HG02938 (cell line): ENCODE results near the gene RHOT1.
"Not testable (repeated sequence)": the region's sequence is repeated elsewhere in the genome, so short reads cannot be mapped to it uniquely, and the experiment has no call there.

Source experiments
- ATAC-seq: cut with Tn5 transposase; IDR thresholded peaks from one replicate; pipeline ENCODE4 v1.9.1; 2021; ENCODE audit warnings: mild to moderate bottlenecking, moderate library complexity; ENCODE audit not compliant: unreplicated experiment

The RHOT1 gene

DNA sequence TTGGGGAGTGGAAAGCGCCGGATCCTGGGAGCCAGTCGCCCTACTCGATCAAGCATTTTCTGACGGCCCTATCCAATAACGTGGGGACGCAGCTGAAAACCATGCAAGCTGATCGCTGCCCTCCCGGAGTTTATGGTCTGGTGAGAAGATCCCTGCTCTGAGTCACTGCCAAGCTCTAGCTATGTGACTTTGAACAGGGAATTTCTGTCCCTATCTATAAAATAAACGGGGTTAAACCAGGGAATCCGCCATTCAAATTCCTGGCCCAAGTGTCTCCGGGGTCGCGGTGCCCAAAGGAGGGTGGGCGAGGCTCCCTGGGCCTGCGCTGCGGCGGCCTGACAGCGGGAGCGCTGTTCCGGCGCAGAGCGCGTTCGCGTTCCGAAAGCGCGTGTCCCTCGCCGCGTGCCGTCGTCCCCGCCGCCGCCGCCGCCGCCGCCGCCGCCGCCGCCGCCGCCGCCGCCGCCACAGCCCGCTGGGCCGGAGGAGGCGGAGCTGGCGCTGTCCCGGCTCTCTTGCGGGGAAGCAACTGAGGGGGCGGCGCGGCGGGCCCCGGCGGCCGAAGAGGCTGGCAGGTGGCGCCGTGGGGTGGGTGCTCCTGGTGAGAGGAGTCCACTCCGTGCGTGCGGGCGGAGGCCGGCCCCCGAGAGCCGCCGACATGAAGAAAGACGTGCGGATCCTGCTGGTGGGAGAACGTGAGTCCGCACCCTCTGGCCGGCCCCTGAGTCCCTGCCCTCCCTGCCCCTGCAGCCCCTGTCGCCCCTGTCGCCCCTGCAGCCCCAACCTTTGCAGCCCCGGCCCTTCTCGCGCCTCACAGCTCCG, at the start of gene RHOT1:
RHOT1 (plus strand) TSS at position 465 of the 819 bp plus-strand sequence; CDS start at position 656, 191 bp downstream.
- peak; percentile 59 for ATAC-seq

GRCh38 chr17:32099686-32100085, 42.6 kb upstream of the RHOT1 start:
- ATAC-seq: no peak

DNA sequence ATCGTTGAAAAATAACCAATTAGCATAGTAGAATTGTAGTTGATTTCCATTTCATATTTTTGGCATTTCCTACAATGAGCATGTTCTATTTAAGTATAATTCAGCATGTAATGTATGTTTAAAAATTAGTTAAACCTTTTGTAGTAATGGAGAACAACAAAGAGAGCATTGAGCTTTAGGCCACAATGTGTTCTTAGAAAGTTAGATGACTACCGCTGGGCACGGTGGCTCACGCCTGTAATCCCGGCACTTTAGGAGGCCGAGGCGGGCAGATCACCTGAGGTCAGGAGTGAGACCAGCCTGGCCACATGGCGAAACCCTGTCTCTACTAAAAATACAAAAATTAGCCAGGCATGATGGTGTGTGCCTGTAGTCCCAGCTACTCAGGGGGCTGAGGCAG, 42.0 kb upstream of the RHOT1 start:
- not testable (repeated sequence) for ATAC-seq

DNA sequence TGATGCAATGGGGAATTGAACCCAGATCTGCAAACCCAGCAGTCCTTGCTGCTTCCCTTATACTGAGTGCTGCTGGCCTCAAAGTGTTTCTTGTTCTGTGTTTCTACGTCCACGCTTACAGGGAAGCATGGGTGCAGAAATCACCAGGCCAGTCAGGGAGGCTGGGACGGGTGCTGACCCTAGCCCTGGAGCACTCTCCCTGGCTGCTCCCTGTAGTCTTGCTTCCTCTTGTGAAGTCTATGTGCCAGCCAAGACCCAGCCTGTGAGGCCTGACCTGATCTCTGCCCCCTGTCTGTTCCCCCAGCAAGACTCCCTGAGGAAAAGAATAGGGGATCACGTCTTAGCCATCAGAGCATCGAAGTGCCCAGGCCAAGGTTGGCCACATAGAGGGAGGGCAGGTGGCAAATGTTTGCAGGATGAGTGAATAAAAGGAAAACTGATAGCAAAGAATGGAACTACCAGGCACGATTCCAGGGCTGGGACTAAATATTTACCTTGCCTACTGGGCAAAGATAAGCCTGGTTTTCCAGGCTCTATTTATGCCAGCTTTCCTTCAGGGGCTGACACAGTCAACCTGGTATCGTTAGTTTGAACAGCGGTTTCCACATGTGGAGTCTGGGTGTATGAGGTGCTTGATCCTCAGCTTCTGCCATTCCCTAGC, 41.2 kb upstream of the RHOT1 start:
- ATAC-seq: no peak

DNA sequence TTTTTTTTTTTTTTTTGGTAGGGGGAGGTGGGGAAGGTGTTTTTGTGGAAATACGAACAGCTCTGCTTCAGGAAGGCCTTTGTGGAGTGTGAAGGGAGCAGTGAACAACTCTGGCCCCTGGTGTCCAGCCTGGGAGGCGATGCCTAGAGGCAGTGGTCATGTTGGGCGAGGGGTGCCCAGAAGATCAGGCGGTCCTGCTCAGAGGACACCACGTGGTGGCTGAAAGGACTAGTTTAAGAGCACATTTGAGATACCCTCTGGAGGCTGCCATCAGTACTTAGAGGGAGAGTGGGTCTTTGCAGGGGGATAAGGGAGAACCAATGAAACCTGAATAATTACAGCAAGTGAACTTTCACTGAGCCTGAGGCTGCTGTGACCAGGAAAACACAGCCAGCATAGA, 40.1 kb upstream of the RHOT1 start:
- ATAC-seq: no peak

DNA sequence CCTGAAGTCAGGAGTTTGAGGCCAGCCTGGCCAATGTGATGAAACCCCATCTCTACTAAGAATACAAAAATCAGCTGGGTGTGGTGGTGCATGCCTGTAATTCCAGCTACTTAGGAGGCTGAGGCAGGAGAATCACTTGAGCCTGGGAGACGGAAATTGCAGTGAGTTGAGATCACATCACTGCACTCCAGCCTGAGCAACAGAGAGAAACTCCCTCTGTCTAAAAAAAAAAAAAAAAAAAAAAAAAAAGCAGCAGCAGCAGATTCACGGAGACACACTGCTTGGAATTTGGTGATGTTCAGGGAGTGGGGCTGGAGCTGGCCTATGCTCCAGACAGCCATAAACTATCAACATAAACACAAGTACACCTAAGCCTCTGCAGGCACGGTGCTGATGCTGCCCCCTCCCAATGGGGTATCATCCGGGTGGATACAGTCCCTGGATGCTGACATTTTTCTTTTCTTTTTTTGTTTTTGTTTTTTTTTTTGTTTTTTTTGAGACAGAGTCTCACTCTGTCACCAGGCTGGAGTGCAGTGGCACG, 39.6 kb upstream of the RHOT1 start:
- ATAC-seq: no peak

DNA sequence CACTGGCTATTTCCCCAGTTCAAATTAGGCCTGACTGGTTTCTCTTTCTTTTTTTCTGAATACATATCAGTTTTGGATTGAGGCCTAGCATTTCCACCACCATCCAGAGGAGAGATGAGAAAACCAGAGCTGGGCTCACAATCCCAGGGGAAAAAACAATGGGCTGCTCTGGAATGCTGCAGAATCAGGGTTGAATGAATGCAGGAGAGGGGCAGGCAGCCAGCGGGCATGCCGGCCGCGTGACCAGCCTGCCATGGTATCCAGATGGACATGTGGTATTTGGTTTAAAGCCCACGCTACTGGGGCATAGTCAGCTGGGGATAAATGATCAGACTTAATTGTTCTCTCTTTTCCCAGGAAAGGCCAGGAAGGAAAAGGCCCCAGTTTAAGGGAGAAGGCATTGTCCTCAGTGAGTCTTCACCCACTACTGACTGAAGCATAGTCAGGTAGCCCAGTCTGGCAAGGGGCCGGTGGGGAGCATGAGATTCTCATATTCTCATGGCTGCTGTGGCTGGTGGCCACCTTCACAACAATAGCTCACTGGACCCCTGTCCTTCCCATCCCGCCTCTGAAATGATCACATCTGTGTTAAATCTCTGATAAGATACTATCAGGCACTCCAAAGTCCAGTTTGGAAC, 38.7 kb upstream of the RHOT1 start:
- no peak for ATAC-seq

DNA sequence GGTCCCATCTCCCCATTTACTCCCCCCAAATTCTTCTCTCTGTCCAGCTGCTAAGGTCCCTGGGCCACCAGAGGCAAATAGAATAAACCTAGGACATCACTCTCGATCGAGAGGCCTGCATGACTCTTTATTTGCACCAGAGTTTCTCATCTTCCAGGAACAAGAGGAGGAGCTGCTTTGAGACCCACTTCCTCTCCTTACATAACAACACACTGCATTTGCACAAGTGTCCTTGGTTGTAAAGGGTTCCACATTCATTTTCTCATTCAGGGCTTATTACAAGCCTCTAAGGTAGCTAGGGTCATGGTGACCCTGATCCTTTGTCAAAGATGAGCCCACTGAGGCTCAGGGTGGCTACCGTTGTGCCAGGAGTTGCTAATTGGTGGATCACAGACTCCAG, 38.1 kb upstream of the RHOT1 start:
- ATAC-seq: no peak

DNA sequence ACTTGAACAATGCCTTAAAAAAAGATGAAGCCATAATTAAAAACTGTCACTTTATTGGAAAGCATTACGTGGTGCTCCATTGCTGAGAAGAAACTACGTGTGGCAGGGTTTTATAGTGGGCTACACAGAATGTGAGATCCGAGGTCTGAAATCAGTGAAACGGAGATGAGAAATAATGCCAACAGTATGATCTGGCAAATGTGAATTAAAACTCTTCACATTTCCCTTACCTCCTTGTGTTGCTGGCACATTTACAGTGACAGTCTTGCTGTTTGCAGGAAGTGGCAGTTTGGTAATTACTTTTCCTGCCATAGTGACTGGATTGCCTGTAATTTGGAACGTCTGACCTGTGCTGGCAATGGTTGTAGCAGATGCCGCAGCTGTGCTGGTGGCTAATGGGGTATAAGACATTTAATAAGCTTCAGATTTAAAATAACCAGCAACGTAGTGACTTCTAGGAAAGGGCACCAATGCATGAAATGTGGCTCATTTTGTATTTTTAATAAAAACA, 35.8 kb upstream of the RHOT1 start:
- ATAC-seq: not testable (repeated sequence)

DNA sequence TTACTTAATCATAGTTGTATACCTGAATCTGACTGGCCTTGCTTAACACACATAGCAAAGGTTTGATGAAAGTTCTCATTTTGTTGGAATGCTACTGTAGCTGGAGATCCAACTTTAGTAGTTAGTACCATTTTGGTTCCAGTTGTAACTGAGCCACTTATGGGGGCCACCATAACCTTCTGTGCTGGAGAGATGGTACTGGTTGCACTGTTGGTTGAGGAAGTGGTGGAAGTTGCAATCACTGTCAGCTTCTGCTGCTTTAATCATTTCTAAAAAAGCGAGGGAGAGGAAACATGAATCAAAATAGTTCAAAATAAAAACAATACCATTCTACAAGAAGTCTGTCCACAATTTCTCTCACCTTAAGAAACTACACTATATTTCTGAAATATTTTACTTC, 35.1 kb upstream of the RHOT1 start:
- not testable (repeated sequence) for ATAC-seq

DNA sequence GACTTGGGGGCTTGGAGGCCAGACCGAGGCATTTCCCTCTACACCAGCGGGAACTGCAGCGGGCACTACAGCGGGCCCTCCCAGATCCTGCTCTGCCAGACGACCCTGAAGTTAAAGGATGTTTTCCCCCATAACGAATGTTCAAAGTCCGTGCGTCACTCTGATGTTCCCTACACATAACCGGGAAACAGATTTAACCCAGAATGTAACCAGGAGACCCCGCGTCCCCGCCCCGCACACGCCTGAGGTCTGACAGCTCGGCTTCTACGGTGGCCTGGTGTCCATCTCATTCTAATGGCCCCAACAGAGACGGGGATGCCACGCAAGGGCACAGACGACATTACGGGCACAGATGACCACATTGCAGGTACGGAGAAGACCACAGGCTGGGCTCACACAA, 31.7 kb upstream of the RHOT1 start:
- ATAC-seq: no peak

DNA sequence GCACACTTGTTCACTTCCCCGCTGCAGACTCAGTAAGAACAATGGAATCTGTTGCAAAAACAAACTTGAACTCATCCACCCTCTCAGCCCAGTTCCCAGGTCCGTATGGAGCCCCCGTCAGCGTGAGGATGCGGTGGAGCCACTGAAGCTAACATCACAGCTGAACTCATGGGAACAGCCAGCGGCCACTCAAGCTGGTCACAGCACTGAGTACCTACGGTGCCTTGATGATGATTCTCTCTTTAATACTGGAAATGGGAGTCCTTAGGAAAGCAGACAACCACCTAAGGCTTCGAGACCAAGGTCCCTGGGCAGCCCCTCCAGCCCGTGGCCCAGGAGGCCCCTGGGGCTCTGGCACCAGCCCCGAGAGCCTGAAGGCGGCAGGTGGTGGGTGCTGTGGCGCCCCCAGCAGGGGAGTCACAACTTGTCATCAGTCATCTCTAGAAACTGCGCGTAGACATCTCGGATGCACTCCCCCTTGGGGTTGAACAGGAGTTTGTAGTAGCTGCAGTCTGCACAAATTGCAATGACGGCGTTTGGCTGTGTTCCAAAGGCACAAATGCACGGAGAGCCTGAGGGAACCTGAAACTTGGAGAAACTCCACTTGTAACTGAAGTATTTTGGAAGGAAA, 31.0 kb upstream of the RHOT1 start:
- no peak for ATAC-seq

DNA sequence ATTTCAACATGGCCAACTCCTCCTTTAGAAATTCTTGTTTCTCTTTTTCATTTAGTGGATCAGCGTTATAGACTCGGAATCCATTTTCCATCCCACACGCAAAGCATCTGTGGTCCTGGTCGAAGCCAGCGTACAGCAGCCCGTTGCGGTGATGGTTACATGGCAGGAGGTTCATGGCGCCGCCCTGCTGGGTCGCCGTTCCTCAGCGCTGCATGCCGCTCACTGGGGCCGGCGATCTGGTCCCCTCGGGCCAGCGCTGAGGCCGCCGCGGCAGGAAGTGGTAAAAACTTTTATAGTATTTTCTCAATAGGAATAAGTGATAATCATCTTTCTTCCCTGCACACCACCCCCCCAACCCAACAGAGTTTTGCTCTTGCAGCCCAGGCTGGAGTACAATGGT, 29.9 kb upstream of the RHOT1 start:
- no peak for ATAC-seq

GRCh38 chr17:32114536-32114935, 27.8 kb upstream of the RHOT1 start:
- ATAC-seq: no peak

DNA sequence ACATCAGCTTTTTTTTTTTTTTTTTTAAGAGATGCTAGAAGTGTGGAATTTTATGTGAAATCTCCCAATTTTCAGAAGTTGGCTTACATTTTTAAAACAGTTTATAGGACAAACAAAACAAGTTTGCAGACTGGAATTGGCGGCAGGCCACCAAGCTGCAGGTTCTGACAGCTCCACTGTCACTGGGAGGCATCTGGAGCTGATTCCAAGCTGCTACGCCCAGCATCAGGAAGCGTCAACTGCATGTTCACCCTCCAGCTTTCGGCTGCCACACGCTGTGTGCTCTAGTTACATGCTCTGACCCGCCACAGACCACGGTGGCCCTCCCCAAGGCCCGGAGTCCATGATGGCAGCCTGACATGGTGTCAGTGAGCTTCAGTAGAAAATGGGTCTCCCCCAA, 26.8 kb upstream of the RHOT1 start:
- ATAC-seq: not testable (repeated sequence)

DNA sequence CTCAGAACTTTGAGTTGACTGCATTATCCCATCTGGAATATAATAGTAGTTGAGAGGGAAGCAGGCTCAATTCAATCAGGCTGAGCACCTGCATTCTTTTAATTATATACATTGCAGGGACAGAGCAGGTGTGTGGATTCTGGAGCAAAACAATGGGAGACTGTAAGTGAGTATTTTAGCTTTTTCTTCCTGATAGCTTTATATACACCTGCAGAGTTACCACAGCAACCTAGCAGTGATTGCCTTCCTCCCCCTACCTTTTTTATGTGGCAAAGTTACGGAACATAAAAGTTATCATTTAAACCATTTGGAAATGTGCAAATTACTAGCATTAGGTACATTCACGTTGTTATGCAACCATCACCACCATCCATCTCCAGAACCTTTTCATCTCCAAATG, 25.4 kb upstream of the RHOT1 start:
- no peak for ATAC-seq

GRCh38 chr17:32117399-32117798, 24.9 kb upstream of the RHOT1 start:
- ATAC-seq: no peak

DNA sequence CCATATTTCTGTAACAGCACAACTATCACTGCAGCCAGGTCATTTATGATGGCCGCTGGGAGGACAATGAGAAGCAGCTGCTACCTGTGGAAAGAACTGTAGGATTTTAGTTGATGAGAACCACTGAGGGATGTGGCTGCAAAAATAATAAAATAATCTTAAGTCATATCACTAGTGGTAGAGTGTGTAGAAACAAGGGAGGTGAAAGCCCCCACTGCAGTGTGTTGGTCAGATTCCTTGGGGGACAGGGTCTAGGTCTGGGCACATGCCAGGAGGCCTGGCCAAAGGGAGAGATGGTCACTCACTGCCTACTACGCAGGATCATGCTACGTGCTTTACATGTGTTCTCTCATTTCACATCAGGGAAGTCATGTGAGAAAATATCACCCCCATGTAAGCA, 24.2 kb upstream of the RHOT1 start:
- ATAC-seq: not testable (repeated sequence)

DNA sequence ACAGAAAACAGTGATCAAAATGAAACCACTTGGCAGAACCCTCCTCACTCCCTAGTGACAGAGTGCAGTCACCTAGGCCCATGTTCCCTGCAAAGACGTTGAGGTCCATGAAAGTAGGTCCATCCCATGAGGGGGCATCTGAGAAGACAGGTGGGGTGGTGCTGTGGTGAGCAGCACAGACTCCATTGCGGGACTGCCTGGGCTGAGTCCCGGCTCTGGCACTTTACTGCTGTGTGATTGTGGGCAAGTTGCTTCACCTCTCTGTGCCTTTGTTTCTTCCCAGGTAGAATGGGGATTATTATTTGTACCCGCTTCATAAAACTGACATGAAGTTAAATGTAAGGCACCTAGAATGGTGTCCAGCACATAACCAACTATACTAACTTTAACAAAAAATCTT, 23.5 kb upstream of the RHOT1 start:
- no peak for ATAC-seq

DNA sequence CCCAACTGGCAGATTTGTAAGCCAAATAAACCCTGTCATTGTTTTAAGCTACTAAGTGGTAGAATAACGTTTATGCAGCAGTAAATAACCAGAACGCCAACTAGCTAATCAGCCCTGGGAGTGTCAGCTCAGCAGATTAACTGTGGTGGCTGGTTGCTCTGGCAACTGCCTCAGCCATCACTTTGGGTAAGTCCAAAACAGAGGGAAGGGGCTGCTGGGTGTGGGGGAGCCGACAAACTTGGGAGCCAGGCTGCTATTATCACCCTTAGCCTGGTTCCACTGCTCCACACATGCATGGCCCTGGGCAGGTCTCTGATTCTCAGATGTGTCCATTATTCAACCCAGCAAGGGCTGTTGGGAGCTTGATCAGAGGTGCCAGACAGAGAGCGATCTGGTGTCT, 22.2 kb upstream of the RHOT1 start:
- ATAC-seq: no peak

DNA sequence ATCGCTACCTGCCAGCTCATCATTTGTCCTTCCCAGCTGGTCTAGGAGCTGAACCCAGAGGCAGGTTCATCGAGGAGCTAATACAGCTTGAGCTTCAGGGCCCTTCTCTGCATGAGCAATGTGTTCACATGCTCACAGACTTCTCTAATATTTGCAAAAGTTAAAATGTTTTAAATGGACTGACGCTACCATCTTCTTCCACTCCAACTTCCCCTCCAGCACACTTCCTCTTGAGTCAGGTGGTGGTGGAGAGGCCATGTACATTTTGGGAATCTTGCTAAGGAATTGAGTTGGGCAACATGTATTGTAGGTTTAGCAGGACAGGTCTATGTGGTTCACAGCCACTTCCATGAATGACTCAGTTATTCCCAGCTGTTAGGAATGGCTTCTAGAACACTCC, 21.6 kb upstream of the RHOT1 start:
- ATAC-seq: no peak
